ENCODE results near the gene ADAD2.

Gene ADAD2

GRCh38 chr16:84176192-84177053 is 14.5 kb upstream of the ADAD2 start:
- in situ Hi-C loops (cut with MboI; ENCODE audit: low sequenced_read_pairs): loop anchor here (25.0 kb wide), 1 partner anchor 214 kb away; the partner anchor contains the start of genes NECAB2 and OSGIN1

DNA sequence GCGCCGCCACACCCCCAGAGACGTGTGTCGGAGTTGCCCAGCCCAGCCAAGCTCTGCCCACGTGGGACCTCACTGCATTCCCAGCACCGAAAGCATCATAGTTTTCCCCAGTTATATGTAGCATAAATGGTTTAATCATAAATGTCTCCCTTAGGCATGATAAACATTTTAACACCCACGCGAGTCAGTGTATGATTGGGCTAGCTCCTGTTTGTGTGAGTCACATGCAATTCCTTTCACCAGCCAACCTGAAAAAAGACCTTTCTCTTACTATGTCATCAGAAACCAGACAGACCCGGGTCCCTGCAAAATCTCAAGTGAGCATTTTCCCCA is 13.2 kb upstream of the ADAD2 start:
- in situ Hi-C loops (cut with MboI; ENCODE audit: low sequenced_read_pairs): loop anchor here (25.0 kb wide), 1 partner anchor 215 kb away; the partner anchor contains the start of genes NECAB2 and OSGIN1

- in situ Hi-C loops (cut with MboI; ENCODE audit: low sequenced_read_pairs): loop anchor here (25.0 kb wide), 1 partner anchor 216 kb away; the partner anchor contains the start of genes NECAB2 and OSGIN1
Measured at GRCh38 chr16:84178146-84178765, 12.7 kb upstream of the ADAD2 start.

GRCh38 chr16:84178892-84179611 is 11.9 kb upstream of the ADAD2 start:
- in situ Hi-C loops (cut with MboI; ENCODE audit: low sequenced_read_pairs): loop anchor here (25.0 kb wide), 1 partner anchor 217 kb away; the partner anchor contains the start of genes NECAB2 and OSGIN1

DNA sequence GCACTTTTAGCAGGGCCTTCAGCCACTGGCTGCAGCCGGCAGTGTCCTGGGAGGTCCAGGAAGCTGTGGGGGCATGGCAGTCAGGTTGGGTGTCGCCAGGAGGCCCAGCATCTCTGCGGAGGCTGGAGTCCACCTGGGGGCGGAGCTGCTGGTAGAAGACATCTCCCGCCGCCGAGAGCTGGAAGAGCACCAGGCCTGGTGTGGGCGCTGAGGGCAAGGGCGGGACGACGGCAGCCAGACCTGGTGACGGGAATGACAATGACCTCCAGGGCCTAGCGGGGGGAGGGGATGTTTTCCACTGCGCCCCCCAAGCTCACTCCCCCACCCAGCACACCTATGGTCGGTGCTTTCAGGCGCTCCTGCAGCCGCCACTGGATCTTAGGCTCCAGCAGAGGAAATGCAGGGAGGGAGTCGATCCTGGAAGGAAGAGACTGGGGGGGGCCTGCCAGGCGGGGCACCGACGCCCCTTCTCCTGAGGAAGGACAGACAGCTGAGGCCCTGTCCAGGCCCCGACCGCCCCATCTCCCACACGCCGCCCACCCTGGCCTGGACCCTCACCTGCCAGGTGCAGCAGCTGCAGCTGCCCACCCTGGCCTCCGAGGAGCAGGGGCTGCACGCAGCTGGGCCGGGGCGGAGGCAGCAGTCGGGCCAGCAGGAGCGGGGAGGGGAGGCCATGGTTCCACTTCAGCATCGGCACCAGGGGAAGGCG is 11.2 kb upstream of the ADAD2 start:
- in situ Hi-C loops (cut with MboI; ENCODE audit: low sequenced_read_pairs): loop anchor here (25.0 kb wide), 1 partner anchor 217 kb away; the partner anchor contains the start of genes NECAB2 and OSGIN1

DNA sequence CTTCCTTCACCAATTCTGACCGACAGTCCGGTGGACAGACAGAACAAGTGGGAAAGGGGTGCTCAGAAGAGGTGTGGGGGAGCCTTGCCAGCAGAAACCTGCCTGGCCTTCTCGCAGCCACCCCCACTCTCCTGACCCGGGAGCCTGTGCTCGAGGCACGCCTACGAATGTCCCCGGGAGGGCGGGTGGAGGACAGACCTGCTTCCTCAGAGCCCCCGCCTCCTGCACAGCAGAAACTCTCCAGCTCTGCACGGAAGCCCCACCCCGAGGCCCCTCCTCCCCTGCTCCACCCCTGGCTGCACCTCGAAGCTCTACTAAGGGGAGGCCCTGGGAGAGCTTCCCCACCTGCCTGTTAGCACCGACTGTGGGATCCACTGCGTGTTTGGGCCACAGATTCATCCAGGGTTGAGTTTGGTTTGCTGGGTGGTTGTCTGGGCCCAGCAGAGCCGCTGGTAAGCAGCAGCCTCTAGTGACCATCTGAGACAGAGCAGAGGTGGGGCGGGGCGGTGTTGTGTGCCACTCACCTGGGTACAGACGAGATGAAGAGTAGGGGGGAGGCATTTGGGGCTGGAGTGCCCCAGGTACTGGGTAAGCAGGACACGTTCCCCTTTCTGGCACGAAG is 10.3 kb upstream of the ADAD2 start:
- in situ Hi-C loops (cut with MboI; ENCODE audit: low sequenced_read_pairs): loop anchor here (25.0 kb wide), 1 partner anchor 218 kb away; the partner anchor contains the start of genes NECAB2 and OSGIN1

- in situ Hi-C loops (cut with MboI; ENCODE audit: low sequenced_read_pairs): loop anchor here (25.0 kb wide), 1 partner anchor 219 kb away; the partner anchor contains the start of genes NECAB2 and OSGIN1
Measured at GRCh38 chr16:84181144-84181915, 9.6 kb upstream of the ADAD2 start.

DNA sequence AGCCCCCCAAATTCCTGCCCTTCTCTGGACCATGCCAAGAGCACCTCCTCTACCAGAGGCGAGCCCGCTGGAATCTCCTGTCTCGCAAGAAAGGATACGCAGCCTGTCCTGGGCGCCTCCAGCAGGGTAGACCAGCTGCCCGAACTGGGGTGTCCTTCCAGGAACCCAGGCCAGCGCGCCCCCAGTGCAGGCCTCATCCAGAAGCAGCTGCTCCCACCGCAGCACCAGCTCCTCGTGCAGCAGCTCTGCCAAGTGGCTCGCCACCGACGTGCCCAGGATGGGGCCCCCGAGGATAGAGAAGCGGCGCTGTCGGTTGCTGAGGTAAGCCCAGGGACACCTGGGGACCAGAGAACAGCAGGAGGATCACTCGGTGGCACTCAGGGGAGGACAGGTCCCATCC is 8.9 kb upstream of the ADAD2 start:
- in situ Hi-C loops (cut with MboI; ENCODE audit: low sequenced_read_pairs): loop anchor here (25.0 kb wide), 1 partner anchor 220 kb away; the partner anchor contains the start of genes NECAB2 and OSGIN1

GRCh38 chr16:84182680-84183571 is 8.0 kb upstream of the ADAD2 start:
- in situ Hi-C loops (cut with MboI; ENCODE audit: low sequenced_read_pairs): loop anchor here (25.0 kb wide), 1 partner anchor 221 kb away; the partner anchor contains the start of genes NECAB2 and OSGIN1

- in situ Hi-C loops (cut with MboI; ENCODE audit: low sequenced_read_pairs): loop anchor here (25.0 kb wide), 1 partner anchor 221 kb away; the partner anchor contains the start of genes NECAB2 and OSGIN1
Measured at GRCh38 chr16:84183572-84183875, 7.4 kb upstream of the ADAD2 start.

DNA sequence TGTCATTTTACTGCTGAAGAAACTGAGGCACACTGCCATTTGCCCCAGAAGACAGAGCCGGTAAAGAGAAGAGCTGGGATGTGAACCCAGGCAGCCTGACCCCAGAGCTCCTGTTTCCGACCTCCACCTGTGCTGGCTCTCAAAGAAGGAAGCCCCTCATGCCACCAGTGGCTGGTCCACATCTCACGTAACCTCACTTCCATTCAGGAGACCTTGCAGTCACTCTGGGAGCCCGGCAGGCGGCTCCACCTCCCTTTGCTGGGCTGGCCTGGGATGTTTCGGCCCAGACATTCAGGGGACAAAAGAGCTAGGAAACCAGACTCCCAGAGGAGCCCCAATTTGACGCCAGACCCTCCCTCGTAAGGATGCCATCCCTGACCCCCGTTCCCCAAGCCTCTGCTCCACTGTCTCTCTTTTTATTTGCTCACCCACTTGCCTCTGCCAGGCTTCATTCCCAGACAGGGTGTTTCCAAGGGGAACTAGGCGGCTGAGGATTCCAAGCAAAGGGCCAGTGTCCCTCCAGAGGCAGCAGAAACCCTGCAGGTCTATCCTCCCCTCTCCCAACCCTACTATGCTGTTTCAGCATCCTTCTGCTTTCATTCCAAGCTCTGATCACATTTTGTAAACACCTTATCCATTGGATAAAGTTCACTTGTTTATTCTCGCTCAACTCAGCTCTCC is 6.9 kb upstream of the ADAD2 start:
- in situ Hi-C loops (cut with MboI; ENCODE audit: low sequenced_read_pairs): loop anchor here (25.0 kb wide), 1 partner anchor 222 kb away; the partner anchor contains the start of genes NECAB2 and OSGIN1

DNA sequence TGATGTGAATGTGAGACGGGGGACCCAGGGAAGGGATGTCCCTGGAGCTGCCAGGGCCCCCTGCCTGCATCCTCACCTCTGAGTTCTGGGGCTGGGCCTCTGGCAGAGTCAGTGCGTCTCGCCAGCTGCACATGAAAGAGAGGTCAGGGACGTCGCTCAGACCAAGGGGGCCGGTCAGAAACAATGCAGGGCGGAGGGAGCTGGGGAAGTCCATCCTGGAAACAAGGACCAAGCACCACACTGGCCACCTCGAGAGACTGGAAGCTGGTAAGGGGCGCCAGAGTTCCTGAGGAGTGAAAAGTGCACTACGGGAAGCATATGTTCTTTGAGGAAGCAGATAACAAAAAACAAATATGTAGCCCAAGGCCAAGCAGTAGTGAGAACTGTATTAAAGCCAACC is 6.2 kb upstream of the ADAD2 start:
- in situ Hi-C loops (cut with MboI; ENCODE audit: low sequenced_read_pairs): loop anchor here (25.0 kb wide), 1 partner anchor 222 kb away; the partner anchor contains the start of genes NECAB2 and OSGIN1

DNA sequence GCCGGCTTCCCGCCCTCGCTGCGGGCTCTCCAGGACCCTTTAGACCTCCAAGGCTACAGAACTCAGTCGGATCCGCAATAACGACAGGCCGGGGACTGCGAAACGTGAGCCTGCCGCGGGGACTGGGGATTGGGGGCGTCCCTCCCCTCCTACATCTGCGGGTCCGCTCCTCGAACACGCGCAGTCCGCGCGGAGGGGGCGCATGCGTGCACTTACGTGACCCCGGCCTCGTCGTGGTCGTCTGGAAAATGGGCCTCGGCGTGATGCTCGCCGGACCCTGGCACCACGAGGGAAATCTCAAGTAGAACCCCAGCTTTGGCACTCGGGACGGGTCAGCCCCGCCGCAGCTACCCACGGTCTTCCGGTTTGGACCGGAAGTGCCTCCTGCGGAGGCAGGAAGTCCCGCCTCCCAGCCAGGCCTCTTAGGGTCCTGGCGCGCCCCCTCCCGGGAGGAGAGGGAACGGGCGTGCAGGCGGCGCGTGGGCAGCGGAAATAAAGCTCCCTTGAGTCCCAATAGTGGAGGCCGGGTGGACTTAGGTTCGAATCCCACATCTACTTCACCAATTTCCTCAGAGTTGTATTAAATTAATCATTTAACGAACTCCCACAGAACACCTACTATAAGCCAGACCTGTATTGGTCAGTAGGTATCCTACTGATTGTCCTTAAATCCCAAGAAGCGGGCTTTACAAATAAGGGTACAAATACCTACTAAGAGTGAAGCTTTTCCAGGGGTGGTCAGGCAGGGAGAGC is 4.1 kb upstream of the ADAD2 start, which contains the start of gene TAF1C:
TSS of gene TAF1C (minus strand) at position 373 of the 753 bp plus-strand sequence. CDS start 2,069 bp downstream, outside the sequence.
- in situ Hi-C loops (cut with MboI; ENCODE audit: low sequenced_read_pairs): loop anchor here (25.0 kb wide), 1 partner anchor 225 kb away; the partner anchor contains the start of genes NECAB2 and OSGIN1

- in situ Hi-C loops (cut with MboI; ENCODE audit: low sequenced_read_pairs): loop anchor here (25.0 kb wide), 1 partner anchor 229 kb away; the partner anchor contains the start of genes NECAB2 and OSGIN1
Measured at GRCh38 chr16:84191466-84191865, 509 bp downstream of the ADAD2 start.

GRCh38 chr16:84193480-84193879 is 2.5 kb downstream of the ADAD2 start:
- in situ Hi-C loops (cut with MboI; ENCODE audit: low sequenced_read_pairs): loop anchor here (25.0 kb wide), 1 partner anchor 231 kb away; the partner anchor contains the start of genes NECAB2 and OSGIN1

- in situ Hi-C loops (cut with MboI; ENCODE audit: low sequenced_read_pairs): loop anchor here (25.0 kb wide), 1 partner anchor 232 kb away; the partner anchor contains the start of genes NECAB2 and OSGIN1
Measured at GRCh38 chr16:84194018-84194417, 3.1 kb downstream of the ADAD2 start.
